GM12891 (cell line): ENCODE measurements around the gene ATAD5.
"Not testable (repeated sequence)": the region's sequence is repeated elsewhere in the genome, so short reads cannot be mapped to it uniquely, and the experiment has no call there.

Source experiments
- DNase-seq: peaks from one replicate; pipeline ENCODE4 v3.0.0; 2011; ENCODE audit warnings: low spot score; ENCODE audit not compliant: insufficient read length
- FAIRE-seq: peaks from 2 replicates; lab custom pipeline; 2011; peaks lifted over from hg19 to GRCh38; lab: Jason Lieb, UNC
- PAX5 ChIP-seq: IDR thresholded peaks from 2 replicates; pipeline ENCODE4 v1.6.1; 2011; ENCODE audit warnings: low read length, moderate library complexity, mild to moderate bottlenecking; ENCODE audit not compliant: insufficient read depth, severe bottlenecking
- POLR2A ChIP-seq: IDR thresholded peaks from 2 replicates; pipeline ENCODE4 v1.6.1; 2011; ENCODE audit warnings: low read depth, low read length, control low read depth
- POLR2AphosphoS5 ChIP-seq: IDR thresholded peaks from 2 replicates; pipeline ENCODE4 v1.6.1; 2011; ENCODE audit warnings: low read depth, low read length, control low read depth
- POU2F2 ChIP-seq: IDR thresholded peaks from 2 replicates; pipeline ENCODE4 v1.6.1; 2011; ENCODE audit warnings: low read depth, mild to moderate bottlenecking, control low read depth, low read length, moderate library complexity
- SPI1 ChIP-seq: IDR thresholded peaks from 2 replicates; pipeline ENCODE4 v1.6.1; 2011; ENCODE audit warnings: low read depth, low read length, control low read depth
- TAF1 ChIP-seq: IDR thresholded peaks from 2 replicates; pipeline ENCODE4 v1.6.1; 2011; ENCODE audit warnings: low read depth, low read length, control low read depth

Gene ATAD5

GRCh38 chr17:30924341-30924740 is 92.6 kb downstream of the ATAD5 start:
- no peak for DNase-seq
- FAIRE-seq, result no peak
- TF ChIP-seq TAF1, result no peak
- TF ChIP-seq POU2F2, result no peak
- no peak for TF ChIP-seq POLR2AphosphoS5
- no peak for TF ChIP-seq PAX5
- no peak for TF ChIP-seq SPI1
- no peak for TF ChIP-seq POLR2A

- TF ChIP-seq PAX5 (no peak), SPI1 (peak; percentile 41)
- peak; percentile 55 for FAIRE-seq
- no peak for DNase-seq
These were observed 94.8 kb downstream of the ATAD5 start for GRCh38 chr17:30926516-30926915.

DNA sequence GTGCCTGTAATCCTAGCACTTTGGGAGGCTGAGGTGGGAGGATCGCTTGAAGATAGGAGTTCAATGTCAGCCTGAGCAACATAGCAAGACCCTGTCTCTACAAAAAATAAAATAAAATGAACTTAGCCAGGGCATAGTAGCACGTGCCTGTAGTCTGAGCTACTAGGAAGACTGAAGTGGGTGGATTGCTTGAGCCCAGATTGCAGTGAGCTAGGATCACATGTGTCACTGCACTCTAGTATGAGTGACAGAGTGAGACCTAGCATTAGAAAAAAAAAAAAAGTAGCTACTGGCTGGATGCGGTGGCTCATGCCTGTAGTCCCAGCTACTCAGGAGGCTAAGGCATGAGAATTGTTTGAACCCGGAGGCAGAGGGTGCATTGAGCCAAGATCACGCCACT is 96.0 kb downstream of the ATAD5 start:
- DNase-seq (no peak), FAIRE-seq (no peak)
- TF ChIP-seq TAF1 (no peak), SPI1 (no peak), POU2F2 (no peak), PAX5 (no peak), POLR2AphosphoS5 (no peak), POLR2A (no peak)

- DNase-seq (no peak), FAIRE-seq (no peak)
- no peak for TF ChIP-seq POLR2A
- no peak for TF ChIP-seq POU2F2
- no peak for TF ChIP-seq TAF1
- TF ChIP-seq POLR2AphosphoS5, result no peak
- TF ChIP-seq SPI1, result no peak
- TF ChIP-seq PAX5, result no peak
These were observed 96.8 kb downstream of the ATAD5 start for GRCh38 chr17:30928584-30928983.

DNA sequence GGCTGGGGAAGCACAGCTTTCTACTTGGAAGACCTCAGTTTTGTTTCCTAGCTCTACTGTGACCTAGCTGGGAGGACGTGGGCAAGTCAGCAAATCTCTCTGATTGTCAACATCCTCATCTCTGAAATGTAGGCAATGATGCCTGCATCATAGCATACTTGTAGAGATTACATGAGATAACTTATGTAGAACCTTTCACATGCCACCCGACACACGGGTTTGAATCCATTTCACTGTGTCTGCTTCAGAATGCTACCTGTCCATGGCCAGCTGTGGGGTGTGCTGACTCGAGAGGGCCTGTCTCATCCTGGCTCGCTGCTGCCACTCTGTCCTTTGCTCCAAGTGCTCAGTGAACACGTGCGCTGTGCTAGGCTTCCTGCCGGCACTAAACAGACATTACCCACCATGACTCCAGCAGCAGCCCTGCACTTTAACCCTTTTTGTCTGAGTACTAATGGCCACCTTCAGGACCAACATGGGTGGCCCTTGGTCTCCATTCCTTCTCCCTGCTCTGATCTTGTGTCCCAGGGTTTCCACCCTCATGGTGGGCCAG is 97.4 kb downstream of the ATAD5 start:
- no peak for DNase-seq
- peak; percentile 26 for FAIRE-seq
- no peak for TF ChIP-seq POLR2A
- TF ChIP-seq TAF1, result no peak
- TF ChIP-seq POLR2AphosphoS5, result no peak
- TF ChIP-seq POU2F2, result no peak
- TF ChIP-seq SPI1, result no peak
- no peak for TF ChIP-seq PAX5

- DNase-seq, FAIRE-seq: not testable (repeated sequence)
These were observed 98.1 kb downstream of the ATAD5 start for GRCh38 chr17:30929861-30930260.

- FAIRE-seq (no peak), DNase-seq (no peak)
- TF ChIP-seq POLR2AphosphoS5, result no peak
- TF ChIP-seq POU2F2, result no peak
- no peak for TF ChIP-seq SPI1
- no peak for TF ChIP-seq POLR2A
- no peak for TF ChIP-seq TAF1
- no peak for TF ChIP-seq PAX5
These were observed 98.7 kb downstream of the ATAD5 start for GRCh38 chr17:30930495-30930894.

GRCh38 chr17:30931582-30931981 is 99.8 kb downstream of the ATAD5 start:
- DNase-seq, FAIRE-seq: not testable (repeated sequence)

GRCh38 chr17:30933966-30934365 is 102.2 kb downstream of the ATAD5 start:
- TF ChIP-seq SPI1, result no peak
- TF ChIP-seq PAX5, result no peak
- no peak for TF ChIP-seq TAF1
- TF ChIP-seq POLR2A, result no peak
- no peak for TF ChIP-seq POU2F2
- no peak for TF ChIP-seq POLR2AphosphoS5
- FAIRE-seq (no peak), DNase-seq (no peak)

DNA sequence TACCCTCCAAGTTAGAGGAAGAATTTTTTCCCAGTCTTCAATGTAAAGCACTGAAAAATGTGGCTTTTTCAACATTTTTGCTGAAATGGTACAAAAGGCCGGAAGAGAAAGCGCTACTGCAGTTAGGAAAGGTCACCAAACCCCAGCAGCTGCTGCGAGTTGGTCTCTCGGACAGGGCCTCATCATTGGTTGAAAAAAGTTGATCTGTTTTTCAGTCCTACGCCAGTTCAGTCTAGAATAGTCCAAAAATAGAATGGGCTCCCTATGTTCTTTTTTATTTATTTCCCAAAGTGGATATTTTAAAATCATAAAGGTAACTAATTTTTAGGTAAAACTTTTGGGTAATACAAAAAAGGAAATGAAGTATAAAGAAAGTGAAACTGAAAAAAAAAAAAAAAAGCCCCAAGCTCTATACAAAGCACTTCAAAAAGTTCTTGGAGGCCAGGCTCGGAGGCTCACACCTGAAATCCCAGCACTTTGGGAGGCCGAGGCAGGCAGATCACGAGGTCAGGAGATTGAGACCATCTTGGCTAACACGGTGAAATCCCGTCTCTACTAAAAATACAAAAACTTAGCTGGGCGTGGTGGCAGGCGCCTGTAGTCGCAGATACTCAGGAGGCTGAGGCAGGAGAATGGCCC is 107.4 kb downstream of the ATAD5 start:
- no peak for DNase-seq
- TF ChIP-seq SPI1 (no peak), PAX5 (no peak), TAF1 (no peak), POLR2A (no peak), POLR2AphosphoS5 (no peak), POU2F2 (no peak)
- FAIRE-seq, result no peak

DNA sequence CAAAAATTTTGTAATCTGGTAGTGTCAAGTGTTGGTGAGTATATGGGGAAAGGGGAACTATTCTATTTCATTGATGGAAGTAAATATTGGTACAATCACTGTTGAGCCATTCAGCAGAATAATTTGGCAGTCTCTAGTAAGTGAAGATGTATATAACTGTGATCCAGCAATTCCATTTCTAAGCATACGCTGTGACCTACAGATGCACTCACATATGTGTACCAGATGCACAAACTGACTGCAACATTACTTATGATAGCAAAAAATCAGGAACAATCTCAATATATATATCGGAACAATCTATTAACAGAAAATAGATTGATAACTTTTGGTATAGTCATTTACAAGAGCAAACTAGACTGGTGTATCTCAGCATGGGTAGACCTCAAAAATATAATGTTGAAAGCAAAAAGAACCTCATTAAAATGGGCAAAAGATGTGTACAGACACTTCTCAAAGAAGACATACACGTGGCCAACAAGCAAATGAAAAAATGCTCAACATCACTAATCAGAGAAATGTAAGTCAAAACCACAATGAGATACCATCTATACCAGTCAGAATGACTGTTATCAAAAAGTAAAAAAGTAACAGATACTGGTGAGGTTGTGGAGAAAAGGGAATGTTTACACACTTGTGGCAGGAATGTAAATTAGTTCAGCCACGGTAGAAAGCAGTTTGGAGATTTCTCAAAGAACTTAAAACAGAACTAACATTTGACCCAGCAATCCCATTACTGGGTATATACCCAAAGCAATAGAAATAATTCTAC is 110.7 kb downstream of the ATAD5 start:
- FAIRE-seq (no peak), DNase-seq (no peak)
- TF ChIP-seq SPI1 (no peak), POLR2AphosphoS5 (no peak), POLR2A (no peak), TAF1 (no peak), POU2F2 (no peak), PAX5 (no peak)
